Tongue (tissue), 2 donors: ENCODE measurements around the gene MYO7A. TPM values are rescaled to one million over a fixed set of nuclear protein-coding genes. Genes with fewer than 3 reads are reported as not detected.

ENCODE experiments used
- DNase-seq: peaks from one replicate; pipeline ENCODE4 v3.0.0-alpha.2; 2015
- total RNA-seq: library from RNA; depleted of rRNA; stranded (reverse); fragments of >200 nt; gene quantifications from one replicate; pipeline ENCODE4 v1.2.3, GENCODE V29; 2014

The MYO7A gene
- total RNA-seq, 1 donor from 2014 or later, result 3.9 TPM

DNA sequence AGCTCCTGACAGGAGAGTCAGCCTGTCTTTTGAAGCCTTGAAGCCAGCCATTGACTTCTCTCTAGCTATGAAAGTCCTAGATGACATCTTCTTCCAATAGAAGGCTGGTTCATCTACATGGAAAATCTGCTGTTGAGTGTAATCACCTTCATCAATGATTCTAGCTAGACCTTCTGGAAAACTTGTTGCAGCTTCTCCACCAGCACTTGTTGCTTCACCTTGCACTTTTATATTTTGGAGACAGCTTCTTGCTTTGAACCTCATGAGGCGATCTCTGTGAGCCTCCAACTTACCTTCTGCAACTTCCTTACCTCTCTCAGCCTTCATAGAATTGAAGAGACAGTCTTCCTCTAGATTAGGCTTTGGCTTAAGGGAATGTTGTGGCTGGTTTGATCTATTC, 58.3 kb downstream of the MYO7A start:
- no peak for DNase-seq

DNA sequence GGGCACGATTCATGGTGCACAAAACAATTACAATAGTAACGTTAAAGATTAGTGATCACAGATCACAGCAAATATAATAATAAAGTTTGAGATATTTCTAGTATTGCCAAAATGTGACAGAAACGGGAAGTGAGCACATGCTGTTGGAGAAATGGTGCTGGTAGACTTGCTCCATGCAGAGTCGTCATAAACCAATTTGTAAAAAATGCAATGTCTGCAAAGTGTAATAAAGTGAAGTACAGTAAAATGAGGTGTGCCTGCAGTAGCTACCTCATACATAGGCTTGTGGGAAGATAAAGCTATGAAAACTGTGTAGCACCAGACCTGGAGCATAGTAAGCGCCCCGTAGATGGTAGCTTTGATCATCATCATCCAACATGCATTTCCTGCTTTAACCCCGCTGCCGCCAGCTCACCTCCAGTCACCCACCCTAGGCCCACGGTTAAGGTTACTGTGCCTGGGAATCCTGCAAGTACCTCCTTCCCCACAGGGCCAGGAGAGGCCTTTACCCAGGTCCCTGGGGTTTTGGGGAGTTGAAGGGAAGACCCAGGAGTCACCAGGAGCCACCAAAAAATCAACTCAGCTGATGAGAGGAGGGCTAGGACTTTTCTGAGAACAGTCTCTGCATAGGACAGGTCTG, 59.2 kb downstream of the MYO7A start:
- no peak for DNase-seq

DNA sequence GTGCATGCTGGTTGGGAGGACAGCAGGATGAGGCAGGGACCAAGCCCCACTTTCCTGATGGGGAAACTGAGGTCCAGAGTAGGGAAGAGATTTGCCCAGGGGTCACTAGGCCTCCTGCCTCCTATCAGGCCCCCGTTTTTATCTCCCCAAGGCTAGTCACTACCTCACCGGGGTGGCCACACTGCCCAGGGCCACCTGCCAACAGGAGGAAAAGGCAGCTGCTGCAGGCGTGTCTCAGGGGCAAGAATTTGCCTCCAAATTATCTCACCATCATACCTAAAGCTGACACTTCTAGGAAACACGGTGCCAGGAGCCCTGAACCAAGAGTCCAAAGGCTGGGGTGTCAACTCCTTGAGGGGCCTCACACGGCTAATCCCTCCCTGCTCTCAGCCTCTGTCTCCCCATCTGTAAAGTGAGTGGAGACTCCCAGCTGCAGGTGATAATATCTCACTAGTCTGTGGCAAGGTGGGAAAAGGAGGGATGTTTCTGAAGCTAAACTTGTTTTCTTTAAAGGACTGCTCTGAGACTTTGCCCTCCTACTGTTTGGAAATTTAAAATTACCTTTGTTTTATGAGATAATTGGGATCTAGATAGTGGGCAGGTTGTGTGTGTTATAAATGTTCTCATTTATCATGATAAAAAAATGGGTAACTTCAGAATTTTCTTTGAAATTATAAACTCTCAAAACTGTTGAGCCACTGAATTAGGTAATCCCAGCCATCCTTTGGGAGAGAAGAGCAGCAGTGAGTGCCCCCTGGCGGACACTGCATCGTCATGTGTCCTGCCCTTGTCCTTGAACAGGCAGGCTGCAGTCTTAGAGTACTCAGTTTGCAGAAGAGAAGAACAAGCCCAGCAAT, 60.0 kb downstream of the MYO7A start:
- peak; percentile 94 for DNase-seq

DNA sequence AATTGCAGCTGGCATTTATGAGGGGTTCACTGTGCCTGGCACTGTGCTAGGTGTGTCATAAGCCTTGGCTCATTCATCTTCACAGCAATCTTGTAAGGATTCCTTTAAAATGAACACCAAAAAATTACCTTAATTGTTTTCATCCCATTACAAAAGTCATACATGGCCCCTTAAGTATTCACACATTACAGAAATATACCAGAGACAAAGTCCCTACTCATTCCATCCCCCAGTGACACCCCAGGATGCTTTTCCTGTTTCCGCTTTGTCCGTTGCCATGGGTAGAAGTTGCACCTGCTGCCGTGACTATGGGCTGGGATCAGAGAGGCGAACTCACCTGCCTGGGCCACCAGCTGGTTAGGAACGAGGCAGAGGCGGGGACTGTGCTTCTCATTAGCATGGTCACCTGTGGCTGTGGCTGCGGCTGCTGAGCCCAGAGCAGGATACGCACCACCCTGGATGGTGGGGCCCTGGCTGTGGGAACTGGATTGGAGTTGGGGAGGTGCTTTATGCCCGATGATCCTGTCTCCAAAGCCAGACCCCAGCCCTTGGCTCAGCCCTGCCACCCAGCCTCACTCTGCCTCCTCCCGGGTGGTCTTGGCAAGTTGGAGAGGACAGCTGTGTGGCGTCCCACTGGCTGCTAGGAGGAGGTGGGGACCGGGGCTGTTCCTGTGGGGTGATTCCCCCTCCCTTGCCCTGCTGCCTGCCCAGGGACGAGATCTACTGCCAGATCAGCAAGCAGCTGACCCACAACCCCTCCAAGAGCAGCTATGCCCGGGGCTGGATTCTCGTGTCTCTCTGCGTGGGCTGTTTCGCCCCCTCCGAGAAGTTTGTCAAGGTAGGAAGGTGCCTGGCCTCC, 60.8 kb downstream of the MYO7A start:
- peak; percentile 77 for DNase-seq

DNA sequence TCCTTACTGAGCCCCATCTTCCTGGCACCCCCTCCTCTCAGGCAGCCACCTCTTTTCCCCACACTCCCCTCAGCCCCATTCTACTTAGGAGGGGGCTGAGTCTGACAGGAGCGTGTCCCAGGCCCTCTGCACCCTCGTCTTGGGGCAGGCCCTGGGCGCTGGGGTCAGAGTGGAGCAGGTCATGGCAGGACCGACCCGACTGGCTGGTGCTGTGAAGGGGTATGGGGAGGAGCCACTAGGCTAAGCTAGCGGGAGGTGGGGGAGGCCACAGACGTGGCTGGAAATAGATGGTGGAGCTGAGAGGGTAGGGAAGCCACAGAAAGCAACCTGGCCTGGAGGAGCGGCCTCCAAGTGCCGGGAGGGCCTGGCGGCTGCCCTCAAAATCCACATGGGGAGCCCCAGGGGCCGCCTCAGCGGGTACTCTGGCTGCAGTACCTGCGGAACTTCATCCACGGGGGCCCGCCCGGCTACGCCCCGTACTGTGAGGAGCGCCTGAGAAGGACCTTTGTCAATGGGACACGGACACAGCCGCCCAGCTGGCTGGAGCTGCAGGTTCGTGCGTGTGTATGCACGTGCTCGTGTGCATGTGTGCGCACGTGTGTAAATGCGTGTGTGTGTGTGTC, 61.7 kb downstream of the MYO7A start:
- no peak for DNase-seq

DNA sequence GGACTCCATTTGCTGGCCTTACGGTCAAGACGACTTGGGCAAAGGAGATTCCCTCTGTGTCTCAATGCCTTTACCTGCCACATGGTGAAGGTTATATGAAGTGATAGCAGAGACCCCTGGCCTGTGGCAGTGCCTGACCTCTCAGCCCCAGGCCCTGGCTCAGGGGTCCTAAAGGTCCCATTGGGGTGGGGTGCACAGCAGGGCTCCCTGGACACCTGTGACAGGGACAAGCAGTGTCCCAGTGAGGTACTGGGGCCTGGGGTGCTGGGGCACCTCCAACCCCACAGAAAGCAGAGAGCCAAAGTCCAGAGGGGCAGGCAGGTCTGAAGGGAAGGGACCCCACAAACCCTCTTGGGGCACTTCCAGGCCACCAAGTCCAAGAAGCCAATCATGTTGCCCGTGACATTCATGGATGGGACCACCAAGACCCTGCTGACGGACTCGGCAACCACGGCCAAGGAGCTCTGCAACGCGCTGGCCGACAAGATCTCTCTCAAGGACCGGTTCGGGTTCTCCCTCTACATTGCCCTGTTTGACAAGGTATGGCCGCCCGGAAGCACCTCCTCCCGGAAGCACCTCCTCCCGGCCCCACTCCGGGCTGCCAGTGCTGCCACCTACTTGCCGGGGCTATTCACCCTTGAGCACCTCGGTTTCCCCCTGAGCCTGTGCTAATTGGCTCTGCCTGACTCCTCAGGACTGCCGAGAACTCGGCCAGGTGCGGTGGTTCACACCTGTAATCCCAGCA, 62.5 kb downstream of the MYO7A start:
- no peak for DNase-seq

DNA sequence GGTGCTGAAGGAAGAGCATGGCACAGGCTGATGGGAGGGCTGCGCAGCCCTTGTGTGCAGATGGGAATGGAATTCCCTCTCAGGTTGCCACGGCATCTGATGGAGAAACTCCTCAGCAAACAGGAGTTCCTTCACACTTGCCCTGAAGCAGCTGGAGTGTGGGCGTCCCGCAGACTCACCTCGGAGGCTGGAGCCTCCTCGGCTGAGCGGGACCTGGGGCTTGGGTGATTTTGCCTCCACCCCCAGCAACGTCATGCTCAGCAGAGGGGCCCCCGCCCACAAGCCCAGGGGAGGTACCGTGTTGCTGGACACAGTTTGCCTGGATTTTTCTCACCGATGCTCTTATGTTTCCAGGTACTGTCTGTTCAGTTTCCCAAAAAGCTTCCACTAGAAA, 63.4 kb downstream of the MYO7A start:
- no peak for DNase-seq

DNA sequence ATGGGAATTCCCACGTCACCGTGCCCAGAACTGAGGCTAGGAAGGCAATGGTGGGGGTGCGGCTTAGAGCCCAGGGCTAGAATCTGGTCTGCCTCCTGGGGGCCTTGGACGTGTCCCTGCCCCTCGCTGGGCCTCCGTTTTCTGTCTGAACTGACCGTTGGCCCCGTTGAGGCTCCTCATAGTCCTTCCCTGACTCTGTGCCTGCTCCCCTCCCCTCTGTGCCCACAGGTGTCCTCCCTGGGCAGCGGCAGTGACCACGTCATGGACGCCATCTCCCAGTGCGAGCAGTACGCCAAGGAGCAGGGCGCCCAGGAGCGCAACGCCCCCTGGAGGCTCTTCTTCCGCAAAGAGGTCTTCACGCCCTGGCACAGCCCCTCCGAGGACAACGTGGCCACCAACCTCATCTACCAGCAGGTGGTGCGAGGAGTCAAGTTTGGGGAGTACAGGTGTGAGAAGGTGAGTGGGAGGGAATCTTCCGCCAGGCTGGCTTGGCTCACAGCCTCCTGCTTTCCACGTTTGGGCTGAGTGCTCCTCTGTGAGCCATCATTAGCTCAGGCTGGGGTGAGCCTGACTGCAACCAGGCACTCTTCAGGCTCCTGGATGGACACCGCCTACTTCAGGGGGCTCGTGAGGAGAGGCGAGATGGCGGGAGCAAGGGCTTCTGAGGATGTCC, 63.9 kb downstream of the MYO7A start:
- DNase-seq, result peak; percentile 62

DNA sequence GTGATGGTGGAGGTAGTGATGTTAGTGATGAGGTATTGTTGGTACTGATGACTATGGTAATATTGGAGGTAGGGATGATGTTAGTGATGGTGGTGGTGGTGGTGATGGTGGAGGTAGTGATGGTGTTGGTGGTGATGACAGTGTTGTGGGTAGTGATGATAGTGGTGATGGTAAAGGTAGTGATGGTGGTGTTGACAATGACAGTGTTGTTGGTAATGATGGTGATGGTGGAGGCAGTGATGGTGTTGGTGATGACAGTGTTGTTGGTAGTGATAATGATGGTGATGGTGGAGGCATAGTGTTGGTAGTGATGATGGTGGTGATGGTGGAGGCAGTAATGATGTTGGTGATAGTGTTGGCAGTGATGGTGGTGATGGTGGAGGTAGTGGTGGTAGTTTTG, 65.1 kb downstream of the MYO7A start:
- no peak for DNase-seq

DNA sequence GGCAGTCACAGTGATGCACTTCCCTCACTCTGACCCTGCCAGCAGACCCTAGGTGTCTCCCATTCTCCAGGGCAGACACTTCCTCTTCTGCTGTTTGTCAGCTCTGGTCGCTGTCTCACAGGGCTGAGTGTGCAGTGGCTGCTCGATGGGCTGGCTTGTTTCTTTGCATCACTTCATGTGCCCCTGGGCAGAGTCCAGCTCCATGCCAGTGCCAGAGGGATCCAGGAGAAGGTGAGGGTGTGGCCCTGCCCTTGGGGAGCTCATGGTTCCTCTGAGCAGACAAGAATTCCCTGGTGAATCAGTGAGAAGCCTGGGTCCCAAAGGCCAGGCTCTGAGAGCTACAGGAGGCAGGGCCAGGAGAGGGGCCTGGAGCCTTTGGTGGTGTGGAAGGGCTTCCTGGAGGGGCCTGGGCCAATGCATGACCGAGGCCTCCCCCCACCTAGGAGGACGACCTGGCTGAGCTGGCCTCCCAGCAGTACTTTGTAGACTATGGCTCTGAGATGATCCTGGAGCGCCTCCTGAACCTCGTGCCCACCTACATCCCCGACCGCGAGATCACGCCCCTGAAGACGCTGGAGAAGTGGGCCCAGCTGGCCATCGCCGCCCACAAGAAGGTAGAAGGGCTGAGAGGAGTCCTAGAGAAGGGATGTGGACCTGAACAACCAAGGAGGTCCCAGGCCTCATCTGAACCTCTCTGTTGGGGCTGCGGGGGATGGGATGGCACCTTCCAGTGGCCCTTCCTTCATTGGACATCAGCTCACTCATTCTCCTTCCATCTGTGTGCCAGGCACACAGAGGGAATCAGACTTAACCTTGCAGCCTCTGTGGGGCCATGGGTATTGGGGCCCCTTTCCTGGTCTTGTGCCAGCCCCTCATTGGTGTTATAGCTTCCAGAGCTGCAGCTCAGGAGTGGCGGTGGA, 66.1 kb downstream of the MYO7A start:
- DNase-seq, result no peak

DNA sequence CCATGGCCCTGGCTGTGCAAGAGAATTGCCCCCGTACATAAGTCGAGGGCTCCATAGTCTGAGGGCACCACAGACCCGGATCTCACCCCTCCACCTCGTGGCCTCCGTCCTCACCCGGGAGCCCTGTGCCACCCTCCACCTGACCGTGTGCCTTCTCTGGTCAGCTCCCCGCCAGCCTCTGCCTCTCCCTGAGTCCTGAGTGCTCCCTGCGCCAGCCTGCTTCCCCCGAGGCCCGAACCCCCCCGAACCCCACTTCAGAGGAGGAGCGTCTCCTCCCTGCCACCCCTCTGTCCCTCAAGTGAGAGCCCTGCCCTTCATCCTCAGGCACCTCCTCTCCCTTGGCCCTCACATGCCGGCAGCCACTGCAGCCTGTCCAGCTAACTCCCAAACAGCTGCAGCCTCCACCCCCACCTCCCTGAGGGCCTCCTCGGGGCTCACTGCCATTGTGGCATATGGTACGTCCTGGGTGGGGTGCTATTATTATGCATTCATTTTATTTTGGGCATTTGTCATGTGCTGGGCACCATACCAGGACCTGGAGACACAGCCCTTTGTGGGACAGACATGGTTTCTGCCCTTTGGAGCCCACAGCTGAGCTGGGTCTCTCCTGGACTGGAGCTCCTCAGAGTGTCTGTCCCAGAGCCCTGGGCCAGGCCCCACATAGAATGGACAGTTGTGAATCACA, 67.2 kb downstream of the MYO7A start:
- DNase-seq, result peak; percentile 66

DNA sequence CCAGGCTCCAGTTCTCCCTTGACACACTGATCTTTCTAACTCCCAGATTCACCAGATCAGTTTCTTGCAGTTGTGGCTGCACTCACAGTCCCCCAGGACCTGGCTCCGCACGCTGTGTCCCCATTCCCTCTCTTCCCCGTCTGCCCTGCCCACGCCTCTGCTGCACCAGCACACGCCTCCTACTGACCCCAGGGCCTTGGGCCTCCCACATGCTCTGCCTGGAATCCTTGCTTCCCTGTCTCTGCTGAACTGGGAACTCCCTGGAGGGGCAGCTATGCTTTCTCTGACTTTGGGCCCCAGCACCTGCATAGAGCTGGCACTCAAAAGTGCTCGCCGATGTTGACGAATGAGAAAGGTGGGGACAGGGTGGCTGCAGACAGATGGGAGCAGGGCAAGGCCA, 68.9 kb downstream of the MYO7A start:
- no peak for DNase-seq

DNA sequence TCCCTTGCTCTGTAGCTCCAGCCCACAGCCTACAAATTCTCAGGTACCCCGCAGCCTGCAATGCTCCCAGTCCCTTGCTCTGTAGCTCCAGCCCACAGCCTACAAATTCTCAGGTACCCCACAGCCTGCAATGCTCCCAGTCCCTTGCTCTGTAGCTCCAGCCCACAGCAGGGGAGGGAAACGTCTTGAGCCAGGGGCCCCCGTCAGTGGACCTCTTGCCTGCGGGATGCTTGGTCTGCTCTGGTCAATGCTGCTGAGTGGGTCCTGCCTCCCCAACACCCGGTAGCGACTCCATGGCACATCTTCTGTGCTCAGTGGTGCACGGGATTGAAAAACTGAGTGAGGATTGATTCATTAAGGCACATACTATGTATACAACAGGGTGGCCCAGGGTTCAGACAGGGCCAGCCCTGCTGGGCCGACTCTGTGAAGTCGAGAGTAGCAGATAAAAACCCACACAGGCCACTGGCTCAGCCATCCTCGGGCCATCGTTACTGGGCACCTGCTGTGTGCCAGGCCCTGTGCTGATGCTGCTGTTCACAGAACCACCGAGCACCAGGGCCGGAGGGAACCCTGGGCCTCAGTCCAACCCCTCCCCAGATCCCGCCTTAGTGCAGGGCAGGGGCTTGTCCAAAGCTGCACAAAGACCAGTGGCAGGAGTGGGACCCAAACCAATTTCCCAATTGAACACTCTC, 69.7 kb downstream of the MYO7A start:
- no peak for DNase-seq

DNA sequence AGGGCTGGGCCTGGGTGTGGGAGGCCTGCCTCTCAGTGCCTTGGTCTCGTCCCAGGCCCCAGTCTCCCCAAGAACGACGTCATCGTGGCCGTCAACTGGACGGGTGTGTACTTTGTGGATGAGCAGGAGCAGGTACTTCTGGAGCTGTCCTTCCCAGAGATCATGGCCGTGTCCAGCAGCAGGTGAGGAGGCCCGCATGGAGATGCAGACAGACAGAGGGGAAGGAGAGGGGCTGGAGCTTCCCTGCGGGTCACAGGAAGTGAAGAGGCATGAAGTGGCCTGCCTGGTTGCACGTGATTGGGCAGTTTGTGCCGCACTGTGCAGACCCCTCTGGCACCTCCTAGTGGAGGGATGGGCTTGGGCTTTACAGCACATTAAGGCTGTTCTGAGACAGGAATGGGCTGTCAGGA, 70.4 kb downstream of the MYO7A start:
- no peak for DNase-seq

DNA sequence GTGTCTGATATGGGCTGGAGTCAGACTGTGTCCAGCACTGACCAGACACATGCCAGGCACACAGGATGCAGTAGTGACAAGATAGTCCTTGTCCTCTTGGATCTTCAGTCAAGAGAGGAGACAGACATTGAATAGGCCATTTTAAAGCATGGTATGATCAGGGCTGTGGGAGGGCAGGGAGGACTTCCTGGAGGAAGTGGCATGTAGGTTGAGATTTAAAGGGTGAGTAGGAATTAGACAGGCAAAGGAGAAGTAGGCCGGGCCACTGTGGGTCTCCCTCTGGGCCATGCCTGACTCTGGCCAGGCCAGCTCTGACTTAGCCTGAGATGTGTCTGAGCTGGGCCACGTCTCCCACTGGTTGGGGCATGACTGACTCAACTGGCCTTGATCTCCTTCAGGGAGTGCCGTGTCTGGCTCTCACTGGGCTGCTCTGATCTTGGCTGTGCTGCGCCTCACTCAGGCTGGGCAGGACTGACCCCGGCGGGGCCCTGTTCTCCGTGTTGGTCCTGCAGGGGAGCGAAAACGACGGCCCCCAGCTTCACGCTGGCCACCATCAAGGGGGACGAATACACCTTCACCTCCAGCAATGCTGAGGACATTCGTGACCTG, 71.2 kb downstream of the MYO7A start:
- DNase-seq, result no peak

DNA sequence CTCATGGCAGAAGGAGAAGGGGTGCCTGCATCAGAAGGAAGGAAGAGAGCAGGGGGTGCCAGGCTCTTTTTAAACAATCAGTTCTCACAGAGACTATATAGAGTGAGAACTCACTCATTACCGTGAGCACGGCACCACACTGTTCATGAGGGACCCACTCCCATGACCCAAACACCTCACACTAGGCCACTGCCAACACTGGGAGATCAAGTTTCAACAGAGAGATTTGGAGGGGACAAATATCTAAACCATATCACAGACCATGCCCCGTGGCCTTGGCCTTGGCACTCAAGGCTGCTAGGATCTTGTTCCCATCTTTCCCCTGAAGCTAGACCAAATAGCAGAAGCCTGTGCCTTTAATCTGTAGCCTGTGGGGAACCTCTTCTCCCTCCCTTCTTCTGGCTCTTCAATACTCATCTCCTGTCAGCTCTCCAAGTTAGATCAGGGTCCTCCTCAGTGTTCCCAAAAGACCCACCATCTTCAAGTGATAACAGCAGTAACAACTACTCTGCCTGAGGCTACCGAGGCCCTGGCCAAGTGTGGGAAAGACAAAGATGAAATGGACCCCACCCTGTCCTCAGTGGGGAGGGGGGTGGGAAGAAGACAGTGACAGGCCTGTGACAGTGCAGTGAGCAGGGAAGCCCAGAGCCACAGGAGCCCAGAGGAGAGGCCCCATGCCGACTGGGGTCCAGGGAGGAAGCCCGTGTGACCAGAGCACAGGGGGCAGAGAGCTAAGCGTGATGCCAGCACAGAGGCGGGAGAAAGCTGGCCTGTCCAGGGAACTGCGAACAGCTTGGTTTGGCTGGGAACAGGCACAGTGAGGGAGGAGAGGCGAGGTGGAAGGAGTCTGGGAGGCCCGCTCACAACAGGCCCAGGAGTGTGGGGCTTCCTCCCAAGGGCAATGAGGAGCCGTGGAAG, 72.6 kb downstream of the MYO7A start:
- DNase-seq, result no peak

DNA sequence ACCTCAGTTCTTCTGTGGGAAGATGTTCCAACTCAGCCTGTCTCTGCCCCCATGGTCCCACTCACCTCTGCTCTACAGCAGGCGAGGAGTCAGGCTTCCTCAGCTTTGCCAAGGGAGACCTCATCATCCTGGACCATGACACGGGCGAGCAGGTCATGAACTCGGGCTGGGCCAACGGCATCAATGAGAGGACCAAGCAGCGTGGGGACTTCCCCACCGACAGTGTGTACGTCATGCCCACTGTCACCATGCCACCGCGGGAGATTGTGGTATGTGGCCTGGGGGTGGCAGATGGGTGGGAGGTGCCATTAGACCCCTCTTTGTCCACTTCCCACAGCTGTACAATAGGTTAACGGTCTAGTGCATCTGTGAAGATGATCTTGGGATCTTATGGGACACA, 73.3 kb downstream of the MYO7A start:
- no peak for DNase-seq
